Activated CD8-positive, alpha-beta memory T cell treated with anti-CD3 and anti-CD28 coated beads, Interleukin-2, amount 50 U/mL, for 4 hours (primary cell): ENCODE measurements around the gene HTR3B.

Experiments
- DNase-seq: peaks from one replicate; pipeline ENCODE4 v3.0.0-alpha.2; 2020

The HTR3B gene

DNA sequence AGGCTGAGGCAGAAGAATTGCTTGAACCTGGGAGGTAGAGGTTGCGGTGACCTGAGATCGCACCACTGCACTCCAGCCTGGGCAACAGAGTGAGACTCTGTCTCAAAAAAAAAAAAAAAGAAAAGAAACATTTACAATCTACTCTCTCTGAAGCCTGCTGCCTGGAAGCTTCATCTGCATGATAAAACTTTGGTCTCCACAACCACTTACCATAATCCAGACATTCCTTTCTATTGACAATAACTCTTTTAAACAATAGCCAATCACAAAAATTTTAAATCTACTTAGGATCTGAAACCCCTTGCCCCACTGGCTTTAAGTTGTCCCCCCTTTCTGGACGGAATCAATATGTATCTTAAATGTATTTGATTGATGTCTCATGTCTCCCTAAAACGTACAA, 45.3 kb downstream of the HTR3B start:
- DNase-seq: no peak

DNA sequence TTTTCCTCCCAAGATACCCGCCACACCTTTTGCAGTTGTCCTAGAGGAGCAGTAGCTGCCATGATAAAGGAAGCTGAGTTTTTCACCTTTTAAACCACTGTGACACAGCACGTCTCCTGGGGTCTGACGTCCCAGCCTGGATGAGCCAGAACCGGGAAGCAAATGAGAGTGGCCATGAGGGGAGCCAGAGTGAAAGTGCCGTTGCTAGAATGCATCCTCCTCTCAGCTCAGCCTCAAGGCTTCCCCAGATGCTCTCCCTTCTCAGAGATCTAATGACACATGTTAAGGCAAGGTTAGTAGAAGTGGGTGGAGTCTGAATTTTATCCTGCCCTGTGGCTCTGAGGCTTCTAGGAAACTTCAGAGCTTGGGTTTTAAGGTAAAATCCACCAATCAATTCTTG, 46.9 kb downstream of the HTR3B start:
- no peak for DNase-seq

DNA sequence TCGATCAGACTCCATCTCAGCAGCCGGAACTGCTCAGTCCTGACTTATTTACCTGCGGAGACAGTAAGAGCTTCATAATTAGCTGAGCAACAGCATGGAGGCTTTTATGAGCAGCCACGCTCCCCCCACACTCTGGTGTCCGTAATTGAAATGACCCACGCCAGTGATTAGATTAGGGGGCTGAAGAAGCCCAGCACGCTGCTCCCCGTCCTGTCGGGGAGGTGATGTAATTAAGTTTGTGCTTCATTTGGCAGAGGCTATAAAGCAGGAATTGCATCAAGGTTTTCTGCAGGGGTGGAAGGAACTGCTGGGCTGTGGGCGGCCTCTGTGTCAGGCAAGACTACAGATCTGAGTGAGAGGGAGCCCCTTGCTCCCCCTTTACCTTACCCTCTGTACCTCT, 47.5 kb downstream of the HTR3B start:
- DNase-seq: no peak

DNA sequence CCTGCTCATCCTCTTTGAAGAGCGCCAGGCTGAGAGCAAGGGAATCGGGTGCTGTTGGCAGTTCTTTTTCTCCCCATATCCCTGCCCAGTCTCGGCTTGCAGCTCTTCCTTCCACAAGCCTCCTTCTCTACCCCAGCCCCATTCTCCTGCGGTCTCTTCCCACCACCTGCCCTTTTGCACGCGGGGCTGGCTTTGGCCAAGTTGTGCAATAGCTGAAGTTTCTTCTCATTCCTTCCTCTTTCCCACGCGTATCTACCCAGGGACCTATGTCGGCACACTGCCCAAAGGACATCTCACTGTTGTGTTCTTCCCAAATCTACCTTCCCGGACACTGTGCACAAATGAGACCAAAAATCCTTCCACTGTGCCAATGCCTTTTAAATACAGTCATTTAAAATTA, 48.0 kb downstream of the HTR3B start:
- DNase-seq: no peak

DNA sequence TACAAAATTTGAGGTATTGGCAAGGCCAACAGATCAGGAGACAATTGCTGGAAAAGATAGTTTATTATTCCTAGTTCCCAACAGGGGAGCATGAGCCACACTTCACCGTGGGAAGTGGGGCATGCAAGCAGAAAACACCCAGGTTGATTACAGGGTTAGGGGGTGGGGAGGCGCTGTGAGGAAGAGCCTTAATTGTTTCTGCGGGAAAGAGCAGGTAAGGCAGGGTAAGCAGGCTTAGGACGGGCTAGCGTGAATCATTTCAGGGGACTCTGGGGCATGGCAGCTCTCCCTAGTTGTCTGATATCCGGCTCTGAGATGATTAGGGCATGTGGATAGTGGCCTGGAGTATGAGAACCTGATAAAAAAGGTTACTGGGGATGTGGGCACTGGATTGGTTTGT, 49.6 kb downstream of the HTR3B start:
- DNase-seq: no peak

DNA sequence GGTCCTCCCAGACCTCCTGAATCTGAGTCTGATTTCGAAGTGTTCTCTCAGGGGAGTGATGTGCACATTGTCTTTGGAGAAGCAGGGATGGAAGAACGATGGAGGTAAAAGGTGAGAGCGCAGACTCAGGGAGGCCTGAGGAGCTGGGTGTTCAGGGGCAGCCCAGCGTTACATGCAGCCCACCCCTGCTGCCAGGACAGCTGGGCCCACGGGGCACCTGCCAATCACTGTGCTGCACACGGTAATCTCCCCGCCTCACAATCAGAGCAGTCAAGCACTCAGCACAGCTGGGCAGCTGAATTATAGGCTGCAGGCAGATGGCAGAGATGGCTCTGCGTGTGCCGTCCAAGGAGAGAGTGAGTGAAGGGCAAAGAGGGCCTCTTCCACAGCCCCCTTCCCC, 52.4 kb downstream of the HTR3B start:
- no peak for DNase-seq

DNA sequence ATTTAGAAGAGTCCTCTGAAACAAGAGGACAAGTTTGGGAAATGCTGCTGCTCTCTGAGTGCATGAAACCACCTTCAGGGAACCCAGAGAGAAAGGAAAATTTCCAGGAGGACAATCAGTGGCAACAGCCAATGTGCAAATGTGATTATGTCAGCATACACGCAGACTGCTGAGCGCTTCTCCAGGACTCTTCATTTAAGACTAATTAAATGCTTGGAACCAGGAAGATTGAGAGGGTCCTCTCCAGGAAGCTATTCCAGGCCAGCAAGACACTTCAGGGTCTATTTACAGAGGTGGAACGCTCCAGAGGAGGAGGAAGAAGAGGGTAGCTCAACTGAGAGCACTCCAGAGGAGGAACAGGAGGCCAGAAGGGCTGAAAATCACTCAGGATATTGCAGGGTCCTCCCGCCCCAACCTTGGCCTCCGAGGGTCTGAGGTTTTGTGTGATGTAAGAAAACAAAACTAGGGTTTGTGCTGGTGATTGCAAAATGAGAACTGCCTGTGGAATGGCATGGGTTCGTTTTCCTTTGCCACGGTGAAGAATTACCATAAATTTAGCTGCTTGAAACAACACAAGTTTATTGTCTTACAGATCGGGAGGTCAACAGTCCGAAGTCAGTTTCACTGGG, 56.2 kb downstream of the HTR3B start:
- no peak for DNase-seq

DNA sequence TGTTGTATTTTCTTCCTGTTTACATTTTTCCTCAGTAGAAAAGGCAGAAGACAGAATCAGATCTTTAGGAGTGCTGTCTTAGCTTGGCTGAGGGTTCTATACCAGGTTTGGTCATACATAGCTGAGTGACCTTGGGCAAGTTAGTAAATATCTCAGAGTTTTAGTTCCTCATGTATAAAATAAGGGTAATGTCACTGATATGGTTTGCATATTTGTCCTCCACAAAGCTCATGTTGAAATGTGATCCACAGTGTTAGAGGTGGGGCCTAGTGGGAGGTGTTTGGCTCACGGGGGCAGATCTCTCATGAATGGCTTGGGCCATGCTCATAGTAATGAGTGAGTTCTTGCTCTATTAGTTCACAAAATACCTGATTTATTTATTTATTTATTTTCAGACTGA, 62.8 kb downstream of the HTR3B start:
- DNase-seq: no peak

DNA sequence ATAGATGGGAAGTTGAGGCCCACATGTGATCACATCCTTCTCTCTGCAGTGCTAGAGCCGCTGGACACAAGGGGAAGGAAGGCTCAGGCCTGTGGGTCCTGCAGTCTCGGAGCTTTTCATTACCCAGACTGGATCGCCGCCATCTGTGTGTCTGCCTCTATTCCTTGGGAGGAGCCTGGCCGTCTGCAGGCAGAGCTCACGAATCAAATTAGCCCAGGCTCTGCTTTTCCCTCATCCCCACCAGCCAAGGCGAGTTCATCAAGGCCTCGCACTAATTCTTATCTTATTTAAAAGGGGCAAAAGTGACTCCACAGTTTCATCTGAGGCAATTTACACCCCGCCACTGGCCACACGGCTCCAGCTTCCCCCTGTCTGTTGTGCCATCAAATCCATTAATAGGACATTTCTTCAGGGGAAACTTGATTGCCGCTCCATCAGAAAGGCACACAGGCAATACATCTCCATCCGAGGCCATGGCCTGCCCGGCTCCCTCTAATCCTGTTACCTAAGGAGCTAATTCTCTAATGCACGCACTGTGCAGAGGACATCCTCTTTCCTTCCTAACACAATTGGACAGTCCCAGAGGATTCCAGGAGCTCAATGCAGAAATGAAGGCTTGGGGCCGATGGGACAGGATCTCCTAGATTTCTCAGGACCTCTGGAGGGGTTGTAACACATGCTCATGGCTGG, 67.1 kb downstream of the HTR3B start:
- DNase-seq: no peak

DNA sequence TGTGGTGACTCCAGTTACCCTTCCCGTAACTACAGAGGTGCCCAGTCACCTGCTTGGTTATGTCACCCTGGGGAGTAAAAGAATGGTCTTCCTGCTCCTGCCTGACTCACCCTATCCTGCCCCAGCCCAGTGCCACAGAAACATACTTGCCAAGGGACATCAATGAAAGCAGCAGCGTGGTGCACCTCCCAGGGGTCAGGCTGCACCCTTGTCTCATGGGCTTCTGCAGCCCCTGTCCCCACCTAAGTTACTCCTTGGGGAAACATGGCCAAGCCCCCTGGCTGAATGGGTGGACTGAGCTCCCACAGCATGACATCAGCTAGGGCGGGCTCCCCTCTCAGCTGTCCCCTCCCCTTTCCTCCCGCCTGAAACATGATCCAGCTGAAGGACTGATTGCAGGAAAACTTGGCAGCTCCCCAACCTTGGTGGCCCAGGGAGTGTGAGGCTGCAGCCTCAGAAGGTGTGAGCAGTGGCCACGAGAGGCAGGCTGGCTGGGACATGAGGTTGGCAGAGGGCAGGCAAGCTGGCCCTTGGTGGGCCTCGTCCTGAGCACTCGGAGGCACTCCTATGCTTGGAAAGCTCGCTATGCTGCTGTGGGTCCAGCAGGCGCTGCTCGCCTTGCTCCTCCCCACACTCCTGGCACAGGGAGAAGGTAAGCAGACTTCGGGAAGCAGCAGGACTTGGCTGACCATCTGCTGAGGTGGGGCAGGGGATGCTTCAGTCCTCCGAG, 70.3 kb downstream of the HTR3B start, which contains the start of gene HTR3A:
Gene HTR3A, plus strand, starts transcription at position 368 of the 730 bp plus-strand sequence. Its CDS starts 218 bp downstream, at position 586.
- DNase-seq: no peak

DNA sequence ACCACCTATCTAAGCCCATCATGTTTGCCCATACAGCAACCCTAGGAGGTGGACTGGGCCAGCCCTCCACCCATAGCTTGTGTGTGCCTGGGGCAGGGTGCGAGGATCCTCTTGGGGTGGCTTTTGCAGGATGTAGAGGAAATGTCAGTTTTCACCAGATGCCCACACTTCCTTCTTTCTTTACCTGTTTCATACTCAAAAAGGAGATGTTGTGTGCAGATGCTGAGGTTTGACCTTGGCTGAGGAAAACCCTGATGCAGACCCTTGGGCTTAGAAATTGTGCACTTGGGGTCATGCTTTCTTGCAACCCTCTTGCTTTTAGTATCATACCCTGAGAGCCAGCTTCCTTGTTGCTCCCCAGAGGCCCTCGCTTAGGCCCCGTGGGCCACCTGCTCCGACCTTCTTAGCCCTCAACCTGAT, 72.5 kb downstream of the HTR3B start:
- no peak for DNase-seq

DNA sequence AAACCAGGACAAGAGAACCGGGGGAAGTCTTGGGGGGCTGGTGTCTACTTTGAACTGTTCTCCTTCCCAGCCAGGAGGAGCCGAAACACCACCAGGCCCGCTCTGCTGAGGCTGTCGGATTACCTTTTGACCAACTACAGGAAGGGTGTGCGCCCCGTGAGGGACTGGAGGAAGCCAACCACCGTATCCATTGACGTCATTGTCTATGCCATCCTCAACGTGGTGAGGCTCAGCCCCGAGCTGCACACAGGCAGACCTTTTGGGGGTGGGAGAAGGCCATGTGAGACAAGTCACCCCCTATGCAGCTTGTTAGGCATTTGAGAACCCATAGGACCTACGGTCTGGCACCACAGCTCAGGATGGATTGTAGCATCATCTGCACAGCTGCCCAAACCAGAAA, 73.1 kb downstream of the HTR3B start:
- DNase-seq: no peak

DNA sequence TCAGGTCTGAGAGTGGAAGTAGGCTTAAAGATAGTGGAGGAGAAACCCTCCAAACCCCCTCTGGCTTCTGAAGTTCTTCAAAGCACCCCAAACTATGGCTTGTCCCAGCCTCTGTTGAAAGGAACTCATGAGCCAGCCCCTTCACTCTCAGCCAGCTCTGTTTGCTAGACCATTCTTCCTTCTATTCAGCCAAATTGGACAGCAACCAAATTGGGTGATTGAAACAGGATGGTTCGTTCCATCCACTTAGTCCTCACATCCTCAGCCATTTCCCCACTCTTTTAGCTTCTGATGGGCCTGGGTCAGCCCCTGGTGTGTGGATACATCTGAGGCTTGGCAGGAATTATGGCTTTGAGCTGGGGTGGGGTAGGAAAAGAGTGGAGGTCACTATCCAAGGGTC, 74.8 kb downstream of the HTR3B start:
- no peak for DNase-seq

DNA sequence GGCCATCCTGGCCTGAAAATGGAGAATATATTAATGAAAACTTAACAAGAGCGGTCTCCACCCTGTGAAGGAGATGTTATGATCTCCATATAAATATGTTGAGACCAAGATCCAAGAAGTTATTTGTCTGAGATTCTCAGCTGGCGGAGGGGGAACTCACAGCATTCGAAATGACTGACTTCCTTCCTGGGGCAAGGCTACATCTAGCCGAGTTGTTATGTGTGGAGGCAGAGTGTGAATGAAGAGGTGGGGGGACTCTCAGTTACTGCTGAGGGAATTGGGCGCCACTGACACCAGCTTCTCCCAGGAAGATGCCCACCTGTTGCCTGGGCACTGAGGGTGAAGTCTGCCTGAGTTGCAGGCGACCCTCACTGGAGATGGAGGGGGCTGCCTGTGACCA, 76.2 kb downstream of the HTR3B start:
- no peak for DNase-seq

DNA sequence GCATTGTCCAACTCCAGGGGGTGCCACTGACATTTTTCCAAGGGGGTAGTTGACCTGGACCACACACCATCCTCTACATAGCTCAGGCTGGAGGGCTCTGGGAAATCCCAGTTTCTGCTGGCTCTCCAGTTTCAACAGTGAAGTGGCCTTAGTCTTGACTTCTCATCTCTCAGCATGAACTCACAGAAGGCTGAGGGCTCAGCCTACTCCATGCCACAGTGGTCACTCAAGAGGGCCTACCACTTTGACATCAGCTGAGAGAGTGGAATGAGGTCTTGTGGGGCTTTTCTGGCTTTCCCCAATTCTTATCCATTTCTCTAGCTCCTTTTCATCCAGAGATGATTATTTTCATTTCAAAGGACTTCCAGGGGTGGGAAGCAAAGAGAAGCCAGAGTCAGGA, 77.7 kb downstream of the HTR3B start:
- DNase-seq: no peak

DNA sequence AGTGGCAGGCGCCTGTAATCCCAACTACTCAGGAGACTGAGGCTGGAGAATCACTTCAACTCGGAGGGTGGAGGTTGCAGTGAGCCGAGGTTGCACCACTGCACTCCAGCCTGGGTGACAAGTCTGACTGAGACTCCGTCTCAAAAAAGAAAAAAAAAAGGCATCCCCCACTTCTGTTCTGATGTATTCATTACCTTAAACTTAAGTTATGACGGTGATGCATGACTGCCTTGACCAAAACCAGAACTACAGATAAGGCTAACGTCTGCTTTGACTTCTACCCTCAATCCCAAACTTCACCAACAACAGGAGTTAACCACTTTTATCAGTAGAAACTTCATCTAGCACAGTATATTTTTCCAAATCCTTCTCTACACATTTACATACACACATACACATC, 80.2 kb downstream of the HTR3B start:
- DNase-seq: no peak

DNA sequence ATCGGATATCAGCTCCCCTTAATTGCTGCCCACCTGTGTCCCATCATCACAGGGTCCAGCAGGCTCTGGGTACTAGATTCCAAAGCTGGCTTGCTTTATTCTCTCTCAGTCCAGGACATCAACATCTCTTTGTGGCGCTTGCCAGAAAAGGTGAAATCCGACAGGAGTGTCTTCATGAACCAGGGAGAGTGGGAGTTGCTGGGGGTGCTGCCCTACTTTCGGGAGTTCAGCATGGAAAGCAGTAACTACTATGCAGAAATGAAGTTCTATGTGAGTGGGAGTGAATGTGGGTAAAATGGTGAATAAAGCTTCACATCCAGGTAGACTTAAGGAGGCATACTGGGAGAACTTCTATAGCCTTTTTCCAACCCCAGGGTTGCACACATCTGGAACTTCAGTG, 81.3 kb downstream of the HTR3B start:
- no peak for DNase-seq

DNA sequence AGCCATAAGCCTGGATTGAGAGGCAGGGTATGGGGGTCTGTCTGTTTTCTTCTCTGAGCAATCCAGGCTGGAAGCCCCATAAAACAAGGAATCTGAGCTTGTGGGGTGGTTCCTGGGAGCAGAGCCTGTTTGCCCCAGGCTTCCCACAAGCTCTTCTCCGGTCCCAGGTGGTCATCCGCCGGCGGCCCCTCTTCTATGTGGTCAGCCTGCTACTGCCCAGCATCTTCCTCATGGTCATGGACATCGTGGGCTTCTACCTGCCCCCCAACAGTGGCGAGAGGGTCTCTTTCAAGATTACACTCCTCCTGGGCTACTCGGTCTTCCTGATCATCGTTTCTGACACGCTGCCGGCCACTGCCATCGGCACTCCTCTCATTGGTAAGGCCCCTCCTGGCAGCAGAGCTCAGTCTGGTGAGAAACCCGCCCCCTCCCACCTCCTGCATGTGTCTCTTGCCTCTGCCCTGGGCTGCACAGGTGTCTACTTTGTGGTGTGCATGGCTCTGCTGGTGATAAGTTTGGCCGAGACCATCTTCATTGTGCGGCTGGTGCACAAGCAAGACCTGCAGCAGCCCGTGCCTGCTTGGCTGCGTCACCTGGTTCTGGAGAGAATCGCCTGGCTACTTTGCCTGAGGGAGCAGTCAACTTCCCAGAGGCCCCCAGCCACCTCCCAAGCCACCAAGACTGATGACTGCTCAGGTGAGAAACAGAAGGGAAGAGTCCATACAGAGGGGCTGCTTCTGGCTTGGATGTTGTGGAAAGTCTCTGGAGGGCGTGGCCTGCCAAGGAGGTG, 82.0 kb downstream of the HTR3B start:
- DNase-seq: no peak

DNA sequence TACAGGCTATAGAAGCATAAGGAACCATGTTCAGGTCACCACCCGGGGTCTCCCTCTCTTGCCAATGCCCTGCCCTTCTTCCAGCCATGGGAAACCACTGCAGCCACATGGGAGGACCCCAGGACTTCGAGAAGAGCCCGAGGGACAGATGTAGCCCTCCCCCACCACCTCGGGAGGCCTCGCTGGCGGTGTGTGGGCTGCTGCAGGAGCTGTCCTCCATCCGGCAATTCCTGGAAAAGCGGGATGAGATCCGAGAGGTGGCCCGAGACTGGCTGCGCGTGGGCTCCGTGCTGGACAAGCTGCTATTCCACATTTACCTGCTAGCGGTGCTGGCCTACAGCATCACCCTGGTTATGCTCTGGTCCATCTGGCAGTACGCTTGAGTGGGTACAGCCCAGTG, 84.8 kb downstream of the HTR3B start:
- no peak for DNase-seq

DNA sequence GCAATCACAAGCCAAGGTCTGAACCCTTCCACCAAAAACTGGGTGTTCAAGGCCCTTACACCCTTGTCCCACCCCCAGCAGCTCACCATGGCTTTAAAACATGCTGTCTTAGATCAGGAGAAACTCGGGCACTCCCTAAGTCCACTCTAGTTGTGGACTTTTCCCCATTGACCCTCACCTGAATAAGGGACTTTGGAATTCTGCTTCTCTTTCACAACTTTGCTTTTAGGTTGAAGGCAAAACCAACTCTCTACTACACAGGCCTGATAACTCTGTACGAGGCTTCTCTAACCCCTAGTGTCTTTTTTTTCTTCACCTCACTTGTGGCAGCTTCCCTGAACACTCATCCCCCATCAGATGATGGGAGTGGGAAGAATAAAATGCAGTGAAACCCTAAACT, 85.3 kb downstream of the HTR3B start:
- no peak for DNase-seq

DNA sequence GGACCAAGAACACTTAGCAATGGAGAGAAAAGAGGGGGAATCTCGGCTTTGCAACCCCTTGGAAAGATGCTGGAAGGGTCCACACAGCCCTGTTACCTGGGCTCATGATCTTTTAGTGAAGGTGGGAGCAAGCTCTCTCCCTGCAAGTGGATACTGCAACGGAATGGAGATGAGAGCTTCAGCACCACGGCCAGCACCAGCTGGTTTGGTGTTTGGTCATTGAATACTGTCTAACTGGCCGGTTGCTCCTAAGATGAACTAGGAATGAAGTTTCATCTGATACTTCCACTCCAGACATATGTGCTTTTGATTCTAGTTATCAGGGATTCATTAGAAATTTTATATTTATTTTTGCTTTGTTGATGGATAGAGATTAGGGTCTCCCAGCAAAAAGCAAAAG, 86.6 kb downstream of the HTR3B start:
- DNase-seq: no peak

DNA sequence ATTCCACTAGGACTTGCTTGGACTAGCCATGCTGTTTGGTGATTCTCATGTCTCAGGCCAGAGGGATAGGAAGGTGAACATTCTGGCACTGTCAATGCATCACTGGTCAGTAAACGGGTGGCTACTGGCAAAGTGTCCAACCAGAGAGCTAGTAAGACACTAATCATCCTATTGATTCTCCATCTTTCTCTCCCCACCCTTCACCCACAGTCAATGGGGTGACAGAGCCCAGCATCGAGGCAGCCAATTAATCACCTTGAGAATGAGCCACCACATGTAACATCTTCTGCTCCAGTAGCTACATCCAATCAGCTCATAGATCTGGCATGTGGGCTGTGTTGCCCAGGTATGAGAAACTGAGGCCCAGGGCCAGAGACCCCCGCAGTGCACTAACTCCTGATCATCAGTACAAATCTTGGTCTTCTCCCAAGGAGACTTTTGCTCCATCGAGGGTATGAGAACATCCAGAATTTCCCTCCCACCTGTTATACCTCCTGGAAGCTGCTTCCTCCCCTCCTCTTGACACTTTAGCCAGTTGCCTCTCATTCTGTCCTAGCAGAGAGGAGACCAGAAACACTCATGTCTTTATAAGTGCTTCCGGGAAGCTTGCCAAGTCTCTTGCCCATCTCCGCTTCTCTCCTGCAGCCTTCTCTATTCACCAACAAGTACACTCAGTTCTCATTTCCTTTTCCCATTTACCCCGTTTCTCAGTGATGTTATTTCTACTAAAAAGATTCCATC, 87.3 kb downstream of the HTR3B start:
- no peak for DNase-seq
